ENCODE results near the gene HOMER3.

HOMER3 gene

DNA sequence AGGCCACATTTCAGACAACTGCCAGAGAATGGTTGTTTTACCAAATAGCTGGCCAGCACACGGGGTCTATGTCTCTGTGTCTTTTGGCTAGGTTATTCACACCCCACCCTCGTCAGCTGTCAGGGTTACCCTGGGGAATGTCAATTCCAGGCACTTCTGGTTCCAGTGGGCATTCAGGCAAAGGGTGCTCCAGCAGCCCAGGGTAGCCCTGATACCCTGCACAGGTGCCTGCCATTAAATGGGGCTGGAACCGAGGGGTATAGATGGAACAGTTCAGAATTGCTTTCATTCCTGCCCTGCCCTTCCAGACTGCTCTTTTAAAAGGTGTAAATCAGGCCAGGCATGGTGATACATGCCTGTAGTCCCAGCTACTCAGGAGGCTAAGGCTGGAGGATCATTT lies 43.2 kb upstream of the HOMER3 start:
- peaks cover 10% of the 10 kb centered on the region for H3K4me1 Mint-ChIP-seq
- peaks cover 9% of the 10 kb centered on the region for H3K27me3 Mint-ChIP-seq (ENCODE audit: low read depth)
- no peak overlapping the region for H3K4me3 Mint-ChIP-seq
- H3K27ac Mint-ChIP-seq = no peak overlapping the region
- TF ChIP-seq, protein P1, sequence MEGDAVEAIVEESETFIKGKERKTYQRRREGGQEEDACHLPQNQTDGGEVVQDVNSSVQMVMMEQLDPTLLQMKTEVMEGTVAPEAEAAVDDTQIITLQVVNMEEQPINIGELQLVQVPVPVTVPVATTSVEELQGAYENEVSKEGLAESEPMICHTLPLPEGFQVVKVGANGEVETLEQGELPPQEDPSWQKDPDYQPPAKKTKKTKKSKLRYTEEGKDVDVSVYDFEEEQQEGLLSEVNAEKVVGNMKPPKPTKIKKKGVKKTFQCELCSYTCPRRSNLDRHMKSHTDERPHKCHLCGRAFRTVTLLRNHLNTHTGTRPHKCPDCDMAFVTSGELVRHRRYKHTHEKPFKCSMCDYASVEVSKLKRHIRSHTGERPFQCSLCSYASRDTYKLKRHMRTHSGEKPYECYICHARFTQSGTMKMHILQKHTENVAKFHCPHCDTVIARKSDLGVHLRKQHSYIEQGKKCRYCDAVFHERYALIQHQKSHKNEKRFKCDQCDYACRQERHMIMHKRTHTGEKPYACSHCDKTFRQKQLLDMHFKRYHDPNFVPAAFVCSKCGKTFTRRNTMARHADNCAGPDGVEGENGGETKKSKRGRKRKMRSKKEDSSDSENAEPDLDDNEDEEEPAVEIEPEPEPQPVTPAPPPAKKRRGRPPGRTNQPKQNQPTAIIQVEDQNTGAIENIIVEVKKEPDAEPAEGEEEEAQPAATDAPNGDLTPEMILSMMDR (IDR thresholded peaks at IDR 0.05; ENCODE audit: unreplicated experiment in 3 of 3) = no peak
- no peaks in the 10 kb centered on the region for H3K9me3 Mint-ChIP-seq
- H3K36me3 Mint-ChIP-seq (ENCODE audit: low read depth) = no peaks in the 10 kb centered on the region

DNA sequence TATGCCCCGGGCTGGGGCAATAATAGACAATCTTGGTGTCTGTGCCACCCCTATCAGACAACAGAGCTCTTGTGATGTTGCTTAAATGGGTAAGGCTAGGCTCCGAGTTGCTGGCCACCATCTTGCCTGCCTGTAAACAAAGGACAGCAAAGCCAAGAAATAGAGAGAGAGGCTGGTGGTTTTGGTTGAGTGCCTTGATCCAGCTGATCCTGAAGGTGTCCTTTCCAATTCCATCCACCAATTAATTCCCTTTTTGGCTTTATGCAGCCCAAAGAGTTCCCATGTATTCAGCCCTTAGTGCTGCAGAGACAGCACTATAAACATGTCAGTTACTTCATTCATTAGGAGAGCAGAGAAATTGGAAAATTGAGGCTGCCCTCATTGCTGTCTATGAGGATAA lies 41.7 kb upstream of the HOMER3 start:
- Mint-ChIP-seq H3K4me1 (peaks cover 10% of the 10 kb centered on the region), H3K4me3 (no peak overlapping the region), H3K27me3 (ENCODE audit: low read depth) (peaks cover 9% of the 10 kb centered on the region), H3K9me3 (no peaks in the 10 kb centered on the region), H3K27ac (no peak overlapping the region), H3K36me3 (ENCODE audit: low read depth) (no peaks in the 10 kb centered on the region)
- TF ChIP-seq, protein P1 (IDR thresholded peaks at IDR 0.05; ENCODE audit: unreplicated experiment in 3 of 3) = no peak

DNA sequence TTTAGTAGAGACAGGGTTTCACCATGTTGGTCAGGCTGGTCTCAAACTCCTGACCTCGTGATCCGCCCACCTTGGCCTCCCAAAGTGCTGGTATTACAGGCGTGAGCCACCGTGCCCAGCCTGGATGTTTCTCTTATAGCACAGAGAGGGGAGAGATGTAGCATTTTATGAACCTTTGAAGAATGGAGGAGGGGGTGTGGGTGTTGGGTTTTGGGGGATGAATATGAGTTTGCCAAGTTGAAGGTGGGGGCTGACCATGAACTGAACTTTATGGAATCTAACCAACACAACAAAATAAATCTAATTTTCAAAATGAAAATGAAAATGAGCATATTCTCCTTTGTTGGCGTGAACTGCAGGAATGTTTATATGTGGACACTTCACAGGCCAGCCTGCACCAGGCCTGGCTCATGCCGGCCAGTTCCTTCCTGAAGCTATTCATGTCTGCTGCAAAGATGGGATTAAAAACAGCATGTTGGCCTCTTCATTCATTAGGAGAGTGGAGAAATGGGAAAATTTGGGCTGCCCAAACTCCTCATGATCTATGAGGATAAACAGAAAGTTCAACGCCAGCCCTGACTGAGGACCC lies 39.5 kb upstream of the HOMER3 start:
- TF ChIP-seq, protein P1 (IDR thresholded peaks at IDR 0.05; ENCODE audit: unreplicated experiment in 3 of 3) = no peak
- Mint-ChIP-seq H3K4me3 (no peak overlapping the region), H3K9me3 (no peaks in the 10 kb centered on the region)

DNA sequence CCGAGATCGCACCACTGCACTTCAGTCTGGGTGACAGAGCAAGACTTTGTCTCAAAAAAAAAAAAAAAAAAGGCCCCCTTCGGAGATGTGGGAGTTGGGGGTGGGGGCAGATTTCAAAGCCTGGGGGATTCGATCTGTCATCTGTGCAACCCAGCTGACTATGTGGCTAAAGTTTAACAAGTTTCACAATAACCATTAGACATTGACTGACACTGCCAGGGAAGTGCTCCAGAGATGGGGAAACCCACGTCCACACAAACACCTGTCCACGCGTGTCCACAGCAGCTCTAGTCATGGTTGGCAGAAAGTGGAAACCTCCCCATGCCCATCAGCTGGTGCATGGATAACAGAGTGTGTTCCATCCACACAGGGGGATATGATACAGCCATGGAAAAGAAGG lies 37.6 kb upstream of the HOMER3 start:
- TF ChIP-seq, protein P1 (IDR thresholded peaks at IDR 0.05; ENCODE audit: unreplicated experiment in 3 of 3) = no peak

More for the DNA sequence above, 39.5 kb upstream of the HOMER3 start:
- peaks cover 9% of the 10 kb centered on the region for H3K27me3 Mint-ChIP-seq (ENCODE audit: low read depth)
- peaks cover 3% of the 10 kb centered on the region for H3K4me1 Mint-ChIP-seq
- H3K36me3 Mint-ChIP-seq (ENCODE audit: low read depth) = no peaks in the 10 kb centered on the region
- H3K27ac Mint-ChIP-seq = no peak overlapping the region

DNA sequence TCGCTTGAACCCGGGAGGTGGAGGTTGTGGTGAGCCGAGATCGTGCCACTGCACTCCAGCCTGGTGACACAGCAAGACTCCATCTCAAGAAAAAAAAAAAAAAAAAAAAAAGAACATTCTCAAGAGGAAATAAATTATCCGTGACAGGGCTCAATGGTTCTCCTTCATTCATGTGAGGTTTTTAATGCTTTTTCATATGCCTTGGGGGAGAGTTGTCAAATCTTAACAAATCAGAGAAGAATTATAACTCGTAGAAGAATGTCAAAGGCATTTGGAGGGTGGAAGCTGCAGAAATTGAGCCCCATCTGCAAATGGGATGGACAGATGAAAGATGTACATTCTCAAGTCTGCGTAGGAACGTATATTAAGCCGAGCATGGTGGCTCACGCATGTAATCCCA lies 34.9 kb upstream of the HOMER3 start:
- Mint-ChIP-seq H3K4me1 (no peaks in the 10 kb centered on the region), H3K27ac (no peak overlapping the region), H3K36me3 (ENCODE audit: low read depth) (no peaks in the 10 kb centered on the region), H3K4me3 (no peak overlapping the region), H3K9me3 (no peaks in the 10 kb centered on the region), H3K27me3 (ENCODE audit: low read depth) (no peaks in the 10 kb centered on the region)
- TF ChIP-seq, protein P1 (IDR thresholded peaks at IDR 0.05; ENCODE audit: unreplicated experiment in 3 of 3) = no peak

More for the DNA sequence above, 37.6 kb upstream of the HOMER3 start:
- no peaks in the 10 kb centered on the region for H3K9me3 Mint-ChIP-seq
- no peak overlapping the region for H3K27ac Mint-ChIP-seq
- no peak overlapping the region for H3K4me3 Mint-ChIP-seq
- no peaks in the 10 kb centered on the region for H3K36me3 Mint-ChIP-seq (ENCODE audit: low read depth)
- peaks cover 4% of the 10 kb centered on the region for H3K27me3 Mint-ChIP-seq (ENCODE audit: low read depth)
- no peaks in the 10 kb centered on the region for H3K4me1 Mint-ChIP-seq

DNA sequence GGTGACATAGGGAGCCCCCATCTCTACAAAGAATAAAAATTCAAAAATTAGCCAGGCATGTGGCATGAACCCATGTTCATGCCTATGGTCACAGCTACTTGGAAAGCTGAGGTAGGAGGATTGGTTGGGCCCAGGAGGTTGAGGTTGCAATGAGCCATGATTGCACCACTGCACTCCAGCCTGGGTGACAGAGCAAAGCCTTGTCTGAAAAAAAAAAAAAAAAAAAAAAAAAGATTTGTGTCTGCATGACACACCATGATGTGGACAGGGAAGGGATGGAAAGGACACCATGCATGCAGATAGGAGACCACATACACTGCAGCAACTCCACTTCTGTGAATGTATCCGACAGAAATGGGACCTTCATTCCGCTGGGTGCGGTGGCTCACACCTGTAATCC lies 34.0 kb upstream of the HOMER3 start:
- Mint-ChIP-seq H3K27ac (no peak overlapping the region), H3K4me1 (no peaks in the 10 kb centered on the region), H3K36me3 (ENCODE audit: low read depth) (no peaks in the 10 kb centered on the region), H3K27me3 (ENCODE audit: low read depth) (no peaks in the 10 kb centered on the region), H3K4me3 (no peak overlapping the region), H3K9me3 (no peaks in the 10 kb centered on the region)
- TF ChIP-seq, protein P1 (IDR thresholded peaks at IDR 0.05; ENCODE audit: unreplicated experiment in 3 of 3) = no peak
